Measurements from ENCODE around the gene NPTN.

DNA sequence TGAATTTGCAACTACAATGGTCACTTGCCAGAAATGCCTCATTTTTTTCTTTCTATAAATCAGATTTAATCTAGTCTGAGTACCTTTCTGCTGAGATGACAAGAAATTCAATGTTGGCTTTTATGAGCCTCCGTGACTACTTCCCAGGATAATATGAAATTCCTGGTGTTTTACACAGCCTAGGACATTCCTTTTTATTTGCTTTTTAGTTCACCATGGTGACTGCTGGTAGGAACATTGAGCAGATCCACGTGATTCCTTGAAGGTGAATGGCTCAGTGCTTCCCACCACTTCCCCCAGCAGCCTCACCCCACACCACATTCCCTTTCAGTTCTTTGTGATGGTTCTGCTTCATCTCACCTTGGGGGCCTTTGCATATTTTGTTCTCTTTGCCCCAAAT lies 4.3 kb upstream of the NPTN start:
- TF ChIP-seq, protein P1, sequence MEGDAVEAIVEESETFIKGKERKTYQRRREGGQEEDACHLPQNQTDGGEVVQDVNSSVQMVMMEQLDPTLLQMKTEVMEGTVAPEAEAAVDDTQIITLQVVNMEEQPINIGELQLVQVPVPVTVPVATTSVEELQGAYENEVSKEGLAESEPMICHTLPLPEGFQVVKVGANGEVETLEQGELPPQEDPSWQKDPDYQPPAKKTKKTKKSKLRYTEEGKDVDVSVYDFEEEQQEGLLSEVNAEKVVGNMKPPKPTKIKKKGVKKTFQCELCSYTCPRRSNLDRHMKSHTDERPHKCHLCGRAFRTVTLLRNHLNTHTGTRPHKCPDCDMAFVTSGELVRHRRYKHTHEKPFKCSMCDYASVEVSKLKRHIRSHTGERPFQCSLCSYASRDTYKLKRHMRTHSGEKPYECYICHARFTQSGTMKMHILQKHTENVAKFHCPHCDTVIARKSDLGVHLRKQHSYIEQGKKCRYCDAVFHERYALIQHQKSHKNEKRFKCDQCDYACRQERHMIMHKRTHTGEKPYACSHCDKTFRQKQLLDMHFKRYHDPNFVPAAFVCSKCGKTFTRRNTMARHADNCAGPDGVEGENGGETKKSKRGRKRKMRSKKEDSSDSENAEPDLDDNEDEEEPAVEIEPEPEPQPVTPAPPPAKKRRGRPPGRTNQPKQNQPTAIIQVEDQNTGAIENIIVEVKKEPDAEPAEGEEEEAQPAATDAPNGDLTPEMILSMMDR (IDR thresholded peaks at IDR 0.05): no peak
- no peak for TF ChIP-seq POLR2A (IDR thresholded peaks at IDR 0.05)

Measured in vagina (tissue), 2 donors.